Activated T-cell treated with anti-CD3 and anti-CD28 coated beads, Interleukin-2, amount 50 U/mL, for 72 hours (primary cell): Measurements from ENCODE around the gene PPP4R1. TPM values are rescaled to one million over a fixed set of nuclear protein-coding genes. Genes with fewer than 3 reads are reported as not detected.
A peak's percentile ranks its signal among the peaks of the same experiment; 100 is the strongest.
"Not testable (repeated sequence)": the region's sequence is repeated elsewhere in the genome, so short reads cannot be mapped to it uniquely, and the experiment has no call there.

Experiments
- ATAC-seq, 2 donors: fragments of 150-1000 bp; cut with Tn5 transposase; replicated peaks in 1 of 2; 2 replicates each; pipeline ENCODE4 v1.10.0; 2021; ENCODE audit warnings: moderate library complexity in 2 of 2, mild to moderate bottlenecking in 1 of 2
- DNase-seq, 2 donors: peaks; one replicate each; pipeline ENCODE4 v3.0.0; 2021 to 2022; ENCODE audit warnings: mixed read lengths in 1 of 2
- H3K27ac Mint-ChIP-seq: one replicate; pipeline ENCODE4 v1.8.0; 2022; ENCODE audit warnings: mild to moderate bottlenecking, moderate library complexity, mixed read lengths
- H3K27me3 Mint-ChIP-seq: one replicate; pipeline ENCODE4 v1.8.0; 2022; ENCODE audit warnings: low read depth, mixed read lengths
- H3K36me3 Mint-ChIP-seq, 2 donors: one replicate each; pipeline ENCODE4 v1.8.0; 2022; ENCODE audit warnings: mixed read lengths in 2 of 2, mild to moderate bottlenecking in 1 of 2; ENCODE audit not compliant: insufficient read depth in 2 of 2
- H3K4me1 Mint-ChIP-seq: one replicate; pipeline ENCODE4 v1.8.0; 2022; ENCODE audit warnings: low read depth, mixed read lengths
- H3K4me3 Mint-ChIP-seq, 2 donors: one replicate each; pipeline ENCODE4 v1.8.0; 2022; ENCODE audit warnings: mild to moderate bottlenecking in 2 of 2, mixed read lengths in 2 of 2, moderate library complexity in 2 of 2
- H3K9me3 Mint-ChIP-seq, 2 donors: one replicate each; pipeline ENCODE4 v1.8.0; 2022; ENCODE audit warnings: mixed read lengths in 2 of 2
- total RNA-seq, 2 donors: library from RNA; stranded (reverse); gene quantifications; one replicate each; pipeline ENCODE4 v1.2.3, GENCODE V29; 2022

PPP4R1 gene
- total RNA-seq, 2 donors from 2014 or later = 17.5 to 23.7 TPM

DNA sequence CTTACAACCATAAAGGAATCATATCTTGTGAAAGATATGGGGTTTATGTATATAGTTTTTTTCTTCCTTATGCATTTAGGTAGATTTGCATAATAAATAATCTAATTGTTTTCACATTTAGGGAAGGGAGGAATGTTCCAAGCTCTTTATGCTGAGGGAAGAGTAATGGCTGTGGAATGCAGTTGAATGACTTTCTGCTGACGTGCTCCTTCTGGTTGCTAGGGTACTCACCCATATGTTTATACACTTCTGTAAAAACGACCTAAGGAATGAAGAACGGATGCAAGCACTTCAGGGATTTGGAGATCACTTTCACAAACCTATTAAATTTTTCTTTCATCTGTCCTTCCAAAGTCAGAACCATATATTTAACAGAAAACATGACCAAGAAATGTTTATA lies 29.2 kb upstream of the PPP4R1 start:
- ATAC-seq = no peak
- no peaks in the 10 kb centered on the region for H3K4me1 Mint-ChIP-seq
- H3K9me3 Mint-ChIP-seq = no peaks in the 10 kb centered on the region
- no peaks in the 10 kb centered on the region for H3K36me3 Mint-ChIP-seq
- H3K27ac Mint-ChIP-seq = no peak overlapping the region
- H3K4me3 Mint-ChIP-seq = no peak overlapping the region
- no peak for DNase-seq
- no peaks in the 10 kb centered on the region for H3K27me3 Mint-ChIP-seq

DNA sequence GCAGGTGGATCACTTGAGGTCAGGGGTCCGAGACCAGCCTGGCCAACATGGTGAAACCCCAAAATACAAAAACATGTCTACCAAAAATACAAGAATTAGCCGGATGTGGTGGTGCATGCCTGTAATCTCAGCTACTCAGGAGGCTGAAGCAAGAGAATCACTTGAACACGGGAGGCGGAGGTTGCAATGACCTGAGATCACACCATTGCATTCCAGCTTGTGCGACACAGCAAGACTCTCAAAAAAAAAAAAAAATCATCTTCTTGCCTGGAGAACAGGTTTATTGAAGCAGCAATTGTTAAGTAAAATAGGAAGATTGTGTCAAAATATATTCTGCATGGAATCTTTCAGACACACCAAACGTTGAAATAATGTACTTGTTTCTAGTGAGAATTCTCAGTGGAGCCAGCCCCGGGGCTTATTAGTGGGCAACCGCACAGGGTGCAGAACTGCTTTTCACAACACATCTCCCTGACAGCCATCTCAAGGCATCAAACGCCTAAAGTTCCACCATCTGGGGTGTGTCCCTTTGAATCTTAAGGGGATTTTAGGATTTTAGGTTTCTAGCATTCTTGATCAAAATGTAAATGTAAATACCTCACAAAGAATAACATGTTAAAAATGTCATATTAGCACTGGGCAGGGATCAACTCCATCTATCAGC lies 28.6 kb upstream of the PPP4R1 start:
- Mint-ChIP-seq H3K27me3 (no peaks in the 10 kb centered on the region), H3K36me3 (no peaks in the 10 kb centered on the region), H3K9me3 (no peaks in the 10 kb centered on the region), H3K4me3 (no peak overlapping the region), H3K4me1 (no peaks in the 10 kb centered on the region), H3K27ac (no peak overlapping the region)
- DNase-seq (no peak), ATAC-seq (no peak)

DNA sequence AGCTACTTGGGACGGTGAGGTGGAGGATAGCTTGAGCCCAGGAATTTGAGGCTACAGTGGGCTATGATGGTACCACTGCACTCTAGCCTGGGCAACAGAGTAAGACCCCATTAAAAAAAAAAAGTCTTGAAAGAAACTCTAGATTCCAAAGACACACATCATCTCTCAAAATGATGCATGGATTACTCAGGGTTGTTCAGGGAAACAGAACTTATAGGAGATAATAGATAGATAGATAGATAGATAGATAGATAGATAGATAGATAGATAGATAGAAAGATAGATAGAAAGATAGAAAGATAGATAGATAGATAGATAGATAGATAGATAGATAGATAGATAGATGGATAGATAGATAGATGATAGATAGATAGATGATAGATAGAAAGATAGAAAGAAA lies 26.7 kb upstream of the PPP4R1 start:
- not testable (repeated sequence) for H3K9me3 Mint-ChIP-seq, H3K36me3 Mint-ChIP-seq, H3K27ac Mint-ChIP-seq, DNase-seq, H3K4me1 Mint-ChIP-seq, ATAC-seq, H3K4me3 Mint-ChIP-seq, H3K27me3 Mint-ChIP-seq

DNA sequence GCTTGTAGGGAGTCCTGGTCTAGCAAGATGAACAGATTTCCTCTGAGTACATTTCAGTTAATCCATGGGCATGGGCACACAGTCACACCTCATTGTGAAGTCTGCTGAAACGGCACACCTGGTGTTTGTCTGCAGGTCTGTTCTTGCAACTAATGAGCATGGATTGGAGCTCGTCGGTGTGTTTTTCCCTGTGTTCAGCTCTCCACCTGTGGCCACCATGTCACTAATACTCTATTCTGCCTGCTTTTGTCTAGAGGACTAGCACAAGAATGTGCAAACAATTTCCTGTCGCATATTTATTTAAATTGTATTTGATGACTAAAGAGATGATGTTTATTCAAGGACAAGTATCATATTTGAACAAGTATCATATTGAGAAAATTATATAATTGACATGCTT lies 24.5 kb upstream of the PPP4R1 start:
- Mint-ChIP-seq H3K27ac (no peak overlapping the region), H3K9me3 (peaks cover 1 to 2% of the 10 kb centered on the region in 2 donors), H3K36me3 (no peaks in the 10 kb centered on the region), H3K4me1 (no peaks in the 10 kb centered on the region), H3K27me3 (no peaks in the 10 kb centered on the region), H3K4me3 (no peak overlapping the region)
- ATAC-seq = no peak
- DNase-seq = no peak

DNA sequence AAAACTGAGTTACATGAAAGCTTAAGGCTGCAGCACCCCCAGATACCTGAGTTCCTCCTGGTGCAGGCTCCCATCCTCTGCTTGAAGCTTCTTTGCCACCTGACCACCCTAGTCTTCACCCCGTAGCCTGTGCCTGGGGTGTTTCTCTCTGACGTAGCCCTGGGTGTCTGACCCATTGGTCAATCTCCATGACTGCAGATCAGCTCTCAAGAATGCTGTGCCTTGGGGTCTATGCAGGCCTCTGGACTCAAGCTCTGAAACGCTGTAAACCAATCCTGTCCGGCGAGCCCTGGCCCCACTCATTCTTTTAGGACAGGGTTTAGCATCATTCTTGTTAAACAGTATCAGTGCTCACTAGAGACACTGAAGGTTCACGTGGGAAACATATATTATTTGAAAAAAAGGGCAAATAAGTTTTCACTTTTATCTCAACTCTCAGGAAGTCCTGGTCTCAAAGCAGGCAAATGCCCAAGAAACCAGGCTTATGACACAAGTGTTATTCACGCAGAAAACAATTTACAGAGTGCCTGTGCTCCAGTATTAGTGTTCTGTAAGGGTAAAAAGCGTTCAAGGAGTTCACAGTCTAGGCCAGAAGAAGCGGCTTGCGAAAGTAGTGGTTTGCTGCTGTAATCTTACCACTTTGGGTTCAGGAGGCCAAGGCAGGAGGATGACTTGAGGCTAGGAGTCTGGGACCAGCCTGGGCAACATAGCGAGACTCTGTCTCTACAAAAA lies 22.8 kb upstream of the PPP4R1 start:
- no peaks in the 10 kb centered on the region for H3K36me3 Mint-ChIP-seq
- no peaks in the 10 kb centered on the region for H3K4me1 Mint-ChIP-seq
- no peaks in the 10 kb centered on the region for H3K27me3 Mint-ChIP-seq
- no peak overlapping the region for H3K27ac Mint-ChIP-seq
- H3K9me3 Mint-ChIP-seq = peaks cover 1 to 2% of the 10 kb centered on the region in 2 donors
- DNase-seq = no peak
- H3K4me3 Mint-ChIP-seq = no peak overlapping the region
- ATAC-seq = no peak

DNA sequence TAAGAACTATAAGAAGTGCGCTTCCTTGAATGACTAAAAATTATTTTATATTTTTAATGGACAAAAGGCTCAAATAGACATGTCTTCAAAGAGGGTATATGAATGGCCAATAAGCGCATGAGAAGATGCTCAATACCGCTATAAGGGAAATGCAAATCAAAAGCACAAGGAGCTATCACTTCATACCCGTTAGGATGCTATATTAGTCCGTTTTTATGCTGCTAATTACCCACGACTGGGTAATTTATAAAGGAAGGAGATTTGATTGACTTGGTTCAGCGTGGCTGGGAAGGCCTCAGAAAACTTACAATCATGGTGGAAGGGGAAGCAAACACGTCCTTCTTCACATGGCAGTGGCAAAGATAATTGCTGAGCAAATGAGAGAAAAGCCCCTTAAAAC lies 20.5 kb upstream of the PPP4R1 start:
- Mint-ChIP-seq H3K27ac (no peak overlapping the region), H3K9me3 (peaks cover 1 to 2% of the 10 kb centered on the region in 2 donors), H3K4me3 (no peak overlapping the region), H3K4me1 (no peaks in the 10 kb centered on the region), H3K36me3 (no peaks in the 10 kb centered on the region), H3K27me3 (no peaks in the 10 kb centered on the region)
- DNase-seq = no peak
- ATAC-seq = no peak

DNA sequence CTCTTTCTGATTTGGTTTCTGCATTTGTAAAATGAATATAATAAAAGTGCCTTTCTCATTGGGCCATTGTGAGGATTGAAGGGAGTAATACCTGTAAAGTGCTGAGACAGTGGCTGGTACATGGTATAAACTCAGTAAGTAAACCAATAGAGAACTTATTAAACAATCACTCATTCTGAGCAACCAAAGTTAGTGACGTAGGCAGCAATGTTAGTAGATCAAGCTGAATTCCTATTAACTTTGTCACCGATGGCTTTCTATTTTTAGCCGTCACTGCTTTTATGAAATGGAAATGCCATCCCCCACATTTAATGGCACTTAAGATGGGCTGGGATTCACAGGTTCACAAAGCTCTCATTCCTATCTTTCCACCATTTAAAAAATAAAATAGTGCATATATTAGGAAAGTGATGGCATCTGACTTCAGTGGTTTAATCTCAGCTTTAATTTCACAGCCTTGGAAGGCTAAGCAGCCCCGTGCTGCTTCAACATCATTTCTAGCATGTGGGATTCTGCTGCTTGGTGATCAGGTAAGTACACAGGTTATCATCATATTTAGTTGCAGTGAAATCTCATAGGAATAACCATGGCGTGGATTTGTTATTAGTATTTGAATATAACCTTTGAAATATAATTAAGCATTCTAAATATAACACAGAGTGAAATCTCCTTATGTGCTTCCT lies 17.6 kb upstream of the PPP4R1 start:
- Mint-ChIP-seq H3K9me3 (peaks cover 1 to 2% of the 10 kb centered on the region in 2 donors), H3K4me1 (no peaks in the 10 kb centered on the region), H3K4me3 (no peak overlapping the region), H3K27ac (no peak overlapping the region), H3K36me3 (no peaks in the 10 kb centered on the region), H3K27me3 (no peaks in the 10 kb centered on the region)
- ATAC-seq (no peak), DNase-seq (no peak)

DNA sequence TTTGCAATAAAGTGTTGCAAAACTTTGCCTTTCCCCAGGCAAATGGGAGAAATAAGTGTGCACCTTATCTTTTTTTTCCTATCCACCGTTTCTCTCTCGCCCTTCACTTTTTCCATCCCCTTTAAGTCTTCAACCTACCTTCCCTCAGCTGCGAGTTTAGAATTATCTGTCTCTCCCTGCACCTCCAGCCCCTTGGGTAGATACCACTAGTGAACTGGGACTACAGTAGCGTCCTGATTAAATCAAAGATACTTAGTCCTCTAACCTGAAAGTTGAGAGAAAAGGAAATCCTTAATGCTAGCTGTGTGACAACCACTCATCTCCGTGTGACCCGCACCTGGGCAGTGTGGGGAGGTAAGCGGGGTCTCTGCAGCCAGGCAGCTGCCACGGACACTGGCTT lies 16.1 kb upstream of the PPP4R1 start:
- ATAC-seq (no peak), DNase-seq (no peak)
- H3K27me3 Mint-ChIP-seq = no peaks in the 10 kb centered on the region
- no peak overlapping the region for H3K4me3 Mint-ChIP-seq
- no peaks in the 10 kb centered on the region for H3K36me3 Mint-ChIP-seq
- no peaks in the 10 kb centered on the region for H3K4me1 Mint-ChIP-seq
- H3K9me3 Mint-ChIP-seq = peaks cover 1 to 2% of the 10 kb centered on the region in 2 donors
- H3K27ac Mint-ChIP-seq = no peak overlapping the region

DNA sequence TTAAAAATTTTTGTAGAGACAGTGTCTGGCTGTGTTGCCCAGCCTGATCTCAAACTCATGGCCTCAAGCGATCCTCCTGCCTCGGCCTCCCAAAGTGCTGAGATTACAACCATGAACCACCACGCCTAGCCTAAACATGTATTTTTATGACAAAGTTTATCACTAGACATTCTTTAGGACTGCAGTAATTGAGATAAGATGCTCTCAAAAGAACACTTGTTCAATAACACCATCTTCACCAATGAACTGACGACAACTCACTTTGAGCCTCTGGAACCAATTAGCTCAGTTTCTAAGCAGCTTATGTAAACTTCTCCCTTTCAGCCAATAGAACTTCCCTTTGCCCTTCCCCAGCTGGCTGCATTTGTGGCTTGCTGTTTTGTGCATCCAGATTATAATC lies 15.3 kb upstream of the PPP4R1 start:
- no peak overlapping the region for H3K27ac Mint-ChIP-seq
- ATAC-seq (no peak), DNase-seq (no peak)
- no peak overlapping the region for H3K4me3 Mint-ChIP-seq
- H3K9me3 Mint-ChIP-seq = no peaks in the 10 kb centered on the region
- H3K27me3 Mint-ChIP-seq = no peaks in the 10 kb centered on the region
- no peaks in the 10 kb centered on the region for H3K4me1 Mint-ChIP-seq
- no peaks in the 10 kb centered on the region for H3K36me3 Mint-ChIP-seq

DNA sequence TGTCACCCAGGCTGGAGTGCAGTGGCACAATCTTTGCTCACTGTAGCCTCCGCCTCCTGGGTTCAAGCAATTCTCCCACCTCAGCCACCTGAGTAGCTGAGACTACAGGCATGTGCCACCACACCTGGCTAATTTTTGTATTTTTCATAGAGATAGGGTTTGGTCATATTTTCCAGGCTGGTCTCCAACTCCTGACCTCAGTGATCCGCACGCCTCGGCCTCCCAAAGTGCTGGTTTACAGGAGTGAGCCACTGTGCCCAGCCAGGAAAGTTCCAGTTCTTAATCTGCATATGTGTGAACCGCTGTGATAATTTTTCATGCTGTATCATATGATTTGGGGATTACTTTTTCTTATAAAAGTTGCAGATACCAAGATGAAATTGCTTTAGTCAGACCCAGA lies 14.6 kb upstream of the PPP4R1 start:
- Mint-ChIP-seq H3K4me1 (no peaks in the 10 kb centered on the region), H3K27ac (no peak overlapping the region), H3K36me3 (no peaks in the 10 kb centered on the region), H3K4me3 (no peak overlapping the region), H3K9me3 (no peaks in the 10 kb centered on the region), H3K27me3 (no peaks in the 10 kb centered on the region)
- DNase-seq (no peak), ATAC-seq (no peak)

DNA sequence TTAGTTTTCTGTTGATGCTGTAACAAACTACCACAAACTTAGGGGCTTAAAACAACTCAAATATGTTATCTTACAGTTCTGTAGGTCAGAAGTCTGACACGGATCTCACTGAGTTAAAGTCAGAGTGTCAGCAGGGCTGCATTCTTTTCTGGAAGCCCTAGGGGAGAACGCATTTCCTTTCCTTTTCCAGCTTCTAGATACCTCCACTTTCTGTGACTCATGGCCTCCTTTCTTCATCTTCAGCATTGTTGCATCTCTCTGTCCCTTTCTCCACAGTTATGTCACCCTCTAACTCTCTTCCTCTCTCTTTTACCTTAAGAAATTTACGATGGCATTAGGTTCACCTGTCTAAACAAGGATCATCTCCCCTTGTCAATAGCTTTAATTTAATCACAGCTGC lies 13.3 kb upstream of the PPP4R1 start:
- Mint-ChIP-seq H3K9me3 (no peaks in the 10 kb centered on the region), H3K36me3 (no peaks in the 10 kb centered on the region), H3K27ac (no peak overlapping the region), H3K27me3 (no peaks in the 10 kb centered on the region), H3K4me3 (no peak overlapping the region), H3K4me1 (no peaks in the 10 kb centered on the region)
- no peak for ATAC-seq
- no peak for DNase-seq

DNA sequence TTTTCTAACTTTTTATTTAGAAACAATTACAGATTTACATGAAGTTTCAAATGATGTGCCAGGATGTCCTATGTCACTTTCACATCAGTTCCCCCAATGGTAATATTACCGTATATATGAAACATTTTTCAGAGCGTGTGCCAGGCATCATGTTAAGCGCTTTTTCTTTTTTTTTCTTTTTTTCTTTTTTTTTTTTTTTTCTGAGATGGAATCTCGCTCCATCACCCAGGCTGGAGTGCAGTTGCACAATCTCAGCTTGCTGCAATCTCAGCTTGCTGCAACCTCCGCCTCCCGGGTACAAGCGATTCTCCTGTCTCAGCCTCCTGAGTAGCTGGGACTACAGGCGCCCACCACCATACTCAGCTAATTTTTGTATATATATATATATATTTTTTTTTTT lies 5.6 kb upstream of the PPP4R1 start:
- no peak overlapping the region for H3K4me3 Mint-ChIP-seq
- H3K27me3 Mint-ChIP-seq = no peaks in the 10 kb centered on the region
- H3K4me1 Mint-ChIP-seq = peaks cover 25% of the 10 kb centered on the region
- no peaks in the 10 kb centered on the region for H3K36me3 Mint-ChIP-seq
- no peak for DNase-seq
- no peaks in the 10 kb centered on the region for H3K9me3 Mint-ChIP-seq
- no peak overlapping the region for H3K27ac Mint-ChIP-seq
- no peak for ATAC-seq

DNA sequence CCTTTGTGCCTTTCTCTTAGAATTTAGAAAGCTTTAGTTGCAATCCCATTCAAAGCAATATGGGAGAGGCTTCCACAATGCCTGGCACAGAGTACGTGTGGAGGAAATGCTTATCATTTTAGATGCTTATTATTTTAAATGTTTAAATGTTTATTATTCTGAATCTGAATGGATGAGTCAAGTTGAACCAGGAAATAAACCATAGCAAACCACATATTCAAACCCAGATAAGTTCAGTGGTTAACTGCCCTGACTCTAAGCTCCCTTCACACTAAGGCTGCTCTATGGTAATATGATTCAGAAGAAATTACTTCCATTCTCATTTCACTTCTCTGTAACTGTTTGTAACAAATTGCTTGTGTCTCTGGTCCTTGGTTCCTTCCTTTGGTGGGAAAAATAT lies 5.2 kb upstream of the PPP4R1 start:
- Mint-ChIP-seq H3K4me1 (peaks cover 26% of the 10 kb centered on the region), H3K4me3 (no peak overlapping the region), H3K27ac (no peak overlapping the region), H3K9me3 (no peaks in the 10 kb centered on the region), H3K36me3 (no peaks in the 10 kb centered on the region), H3K27me3 (no peaks in the 10 kb centered on the region)
- peak; percentile 68 to 74 for ATAC-seq
- DNase-seq = peak in 1 of 2 donors; percentile 2
